GM12864 (cell line): ENCODE results near the gene MPZL1.

Experiments used
- DNase-seq: peaks from one replicate; pipeline ENCODE4 v3.0.0-alpha.2; 2011; ENCODE audit warnings: low read depth
- H3K4me3 ChIP-seq: 2 replicates; pipeline ENCODE4 v1.5.1; 2011; ENCODE audit warnings: mild to moderate bottlenecking, low read depth, low read length, control low read depth
- CTCF ChIP-seq: IDR thresholded peaks from 2 replicates; pipeline ENCODE4 v1.5.1; 2011; ENCODE audit warnings: low read depth, mild to moderate bottlenecking, moderate library complexity, low read length, control low read depth, inconsistent platforms; ENCODE audit errors: missing control alignments

The MPZL1 gene

GRCh38 chr1:167748906-167749305 is 27.1 kb downstream of the MPZL1 start:
- no peak for TF ChIP-seq CTCF
- H3K4me3 ChIP-seq, result no peak overlapping the region

GRCh38 chr1:167749741-167750140 is 28.0 kb downstream of the MPZL1 start:
- H3K4me3 ChIP-seq, result no peak overlapping the region
- no peak for TF ChIP-seq CTCF
- DNase-seq, result no peak

More at GRCh38 chr1:167748906-167749305, 27.1 kb downstream of the MPZL1 start:
- no peak for DNase-seq

- TF ChIP-seq CTCF, result no peak
- no peak for DNase-seq
- H3K4me3 ChIP-seq, result no peak overlapping the region
Observed at GRCh38 chr1:167750641-167751040, 28.9 kb downstream of the MPZL1 start.

GRCh38 chr1:167751676-167752075 is 29.9 kb downstream of the MPZL1 start:
- no peak for DNase-seq
- TF ChIP-seq CTCF, result no peak
- no peak overlapping the region for H3K4me3 ChIP-seq

GRCh38 chr1:167752219-167752985 is 30.6 kb downstream of the MPZL1 start:
- H3K4me3 ChIP-seq, result peak overlapping the region; percentile 36; the same call in 1 of the 2 replicates
- no peak for TF ChIP-seq CTCF

GRCh38 chr1:167755654-167756053 is 33.9 kb downstream of the MPZL1 start:
- no peak for TF ChIP-seq CTCF
- DNase-seq, result no peak
- H3K4me3 ChIP-seq, result no peak overlapping the region

More at GRCh38 chr1:167752219-167752985, 30.6 kb downstream of the MPZL1 start:
- no peak for DNase-seq
